Stimulated activated CD8-positive, alpha-beta memory T cell treated with anti-CD3 and anti-CD28 coated beads, Interleukin-7, amount 100 ng/mL, for 48 hours (primary cell): ENCODE measurements around the gene UBE3A.

ENCODE experiments used
- DNase-seq, 2 donors: peaks; one replicate each; pipeline ENCODE4 v3.0.0-alpha.2; 2020; ENCODE audit warnings: low read depth in 1 of 2; ENCODE audit errors: extremely low read depth in 1 of 2

UBE3A gene

GRCh38 chr15:25406846-25407245, 32.0 kb downstream of the UBE3A start:
- no peak for DNase-seq

DNA sequence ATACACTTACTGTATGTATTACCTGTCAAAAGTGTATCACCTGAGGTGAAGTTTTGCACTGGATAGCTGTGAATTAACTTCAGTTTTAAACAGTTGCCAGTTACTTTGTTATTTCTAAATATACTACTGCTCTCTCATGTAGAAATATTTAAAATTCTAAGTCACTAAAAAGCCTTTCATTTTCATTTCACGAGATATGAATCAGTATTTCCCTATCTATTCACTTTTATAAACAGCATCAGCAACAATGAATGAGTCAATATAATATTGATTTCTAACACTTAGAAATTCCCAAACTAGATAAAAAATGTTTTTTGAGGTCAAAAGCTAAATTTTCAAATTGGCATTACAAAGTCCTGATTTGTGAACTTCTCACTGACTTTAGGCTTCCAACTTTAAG, 32.6 kb downstream of the UBE3A start:
- DNase-seq = no peak

GRCh38 chr15:25403771-25404170, 35.1 kb downstream of the UBE3A start:
- DNase-seq = no peak

DNA sequence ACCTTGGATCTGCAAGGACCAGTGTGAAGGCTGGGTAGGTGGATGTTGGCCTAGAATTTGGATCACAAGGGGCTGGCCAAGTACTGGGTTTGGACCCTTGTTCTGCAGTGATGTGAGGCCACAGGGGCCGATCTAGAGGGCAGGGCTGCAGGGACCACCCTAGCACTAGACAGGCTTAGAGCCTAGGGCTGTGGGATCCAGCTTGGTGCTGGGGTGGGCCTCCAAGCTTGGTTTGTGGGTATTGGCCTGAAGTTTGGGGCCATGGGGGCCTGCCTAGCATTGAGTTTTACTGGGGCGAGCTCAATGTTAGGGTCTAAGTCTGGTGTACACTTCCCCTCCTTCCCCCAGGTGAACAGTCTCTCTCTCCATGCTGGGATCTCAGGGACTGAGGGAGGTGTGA, 36.5 kb downstream of the UBE3A start:
- no peak for DNase-seq

GRCh38 chr15:25401501-25401900, 37.3 kb downstream of the UBE3A start:
- DNase-seq = no peak

- DNase-seq = no peak
These were observed 41.7 kb downstream of the UBE3A start for GRCh38 chr15:25397100-25397499.

DNA sequence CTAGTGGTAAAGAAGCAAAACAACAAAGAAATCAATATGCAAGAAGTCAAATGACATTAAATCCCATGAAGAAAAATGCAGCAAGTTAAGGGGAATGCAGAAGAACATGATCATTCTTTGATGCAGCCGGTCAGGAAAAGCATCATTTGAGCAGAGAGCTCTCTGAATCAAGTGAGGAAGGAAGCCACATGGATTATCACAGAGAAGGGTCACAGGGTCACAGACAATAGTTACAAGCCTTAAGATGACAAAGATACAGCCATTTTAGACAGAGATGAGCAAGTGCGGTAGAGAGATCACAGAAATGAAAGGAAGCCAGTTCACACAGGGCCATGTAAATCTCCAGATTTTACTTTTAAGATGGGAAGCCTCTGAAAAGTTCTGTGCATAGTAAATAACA, 43.9 kb downstream of the UBE3A start:
- DNase-seq = no peak

DNA sequence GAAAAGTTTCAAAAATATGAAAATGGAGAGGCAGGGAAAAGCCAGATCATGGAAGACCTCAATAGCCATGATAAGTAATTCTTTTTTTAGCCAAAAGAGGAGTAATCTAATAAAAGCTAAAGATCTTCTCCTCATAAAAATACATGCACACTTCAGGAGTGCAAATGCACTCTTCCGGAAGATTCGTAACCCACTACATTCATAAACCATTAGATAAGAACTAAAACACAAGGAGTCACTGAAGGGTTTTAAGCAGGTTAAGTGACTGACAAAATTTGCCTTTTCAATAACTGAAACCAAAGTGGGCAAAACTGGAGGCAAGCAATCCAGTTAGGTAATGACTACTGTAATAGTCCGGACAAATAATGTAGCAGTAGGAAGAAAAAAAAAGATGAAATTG, 46.0 kb downstream of the UBE3A start:
- no peak for DNase-seq

DNA sequence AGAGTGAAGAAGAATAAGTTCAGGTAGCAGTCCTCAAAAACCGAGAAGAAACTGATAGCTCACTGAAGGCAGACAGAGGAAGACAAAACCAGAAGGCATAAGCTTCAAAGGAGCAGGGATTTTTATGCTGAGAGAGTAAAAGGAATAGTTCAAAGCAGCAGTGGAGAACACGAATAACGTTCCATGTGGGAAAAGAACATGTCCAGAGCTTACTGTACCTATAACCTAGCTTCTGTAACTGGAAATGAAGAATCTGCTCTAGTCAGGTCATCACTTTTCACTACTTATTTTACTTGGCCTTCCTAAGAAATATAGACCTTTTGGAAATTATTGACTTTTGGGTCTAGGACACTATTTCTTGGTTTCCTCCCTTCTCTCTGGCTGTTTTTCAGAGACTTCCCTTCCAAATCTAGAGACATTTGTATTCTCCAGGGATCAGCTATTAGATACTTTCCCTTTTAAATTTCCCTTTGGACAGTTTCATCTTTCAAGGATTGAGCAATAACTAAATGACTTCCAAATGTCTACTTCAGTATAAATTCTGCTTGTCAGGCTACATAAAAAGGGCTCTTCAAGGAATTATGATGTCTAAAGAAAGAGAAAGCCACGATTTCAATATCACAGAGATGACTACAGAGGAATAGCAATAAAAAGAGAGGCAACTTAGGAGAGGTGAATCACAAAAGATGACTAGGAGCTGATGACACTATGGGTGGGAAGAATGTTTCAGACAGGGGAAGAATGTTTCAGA, 46.7 kb downstream of the UBE3A start:
- no peak for DNase-seq

GRCh38 chr15:25385986-25386385, 52.8 kb downstream of the UBE3A start:
- DNase-seq = no peak

DNA sequence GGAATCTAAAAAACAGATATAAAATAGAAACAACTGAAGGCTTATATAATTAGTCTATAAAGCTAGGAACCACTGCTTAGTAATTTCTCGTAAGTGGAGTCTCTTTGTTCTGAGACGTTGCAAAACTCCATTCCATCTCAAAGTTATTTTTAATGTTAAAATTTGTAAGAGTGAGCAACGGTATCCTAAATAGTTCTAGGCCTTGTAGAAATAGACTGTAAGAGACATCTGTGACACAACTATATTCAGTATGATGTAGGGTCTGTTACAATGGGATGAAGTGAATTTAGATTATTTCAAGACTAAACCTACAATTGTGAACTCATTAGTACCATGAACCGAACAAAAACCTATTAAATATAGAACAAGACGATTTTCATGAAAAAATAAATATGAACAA, 57.2 kb downstream of the UBE3A start:
- DNase-seq = no peak

- DNase-seq = no peak
These were observed 60.3 kb downstream of the UBE3A start for GRCh38 chr15:25378501-25378901.

GRCh38 chr15:25375557-25375956, 63.3 kb downstream of the UBE3A start:
- DNase-seq = no peak

DNA sequence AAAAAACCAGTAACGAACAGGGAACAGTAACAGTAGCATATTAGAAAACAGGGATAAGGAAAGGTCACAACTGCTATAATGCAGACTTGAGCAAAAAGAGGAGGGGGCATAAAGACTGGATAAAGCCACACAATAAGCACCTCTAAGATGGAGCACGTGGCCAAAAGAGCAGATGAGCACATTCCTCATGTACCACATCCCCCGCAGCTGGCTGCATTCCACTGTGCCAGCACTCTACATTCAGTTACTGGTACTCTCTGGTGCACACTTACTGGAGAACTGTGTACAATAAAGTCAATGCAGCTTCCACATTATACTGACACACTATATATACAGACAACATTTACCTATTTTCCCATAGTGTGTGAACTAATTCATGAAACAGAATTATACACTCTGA, 64.7 kb downstream of the UBE3A start:
- DNase-seq = no peak

GRCh38 chr15:25372298-25372697, 66.5 kb downstream of the UBE3A start:
- DNase-seq = no peak

GRCh38 chr15:25368850-25369249, 70.0 kb downstream of the UBE3A start:
- DNase-seq = no peak

- DNase-seq = no peak
These were observed 72.8 kb downstream of the UBE3A start for GRCh38 chr15:25366058-25366457.

- no peak for DNase-seq
These were observed 76.3 kb downstream of the UBE3A start for GRCh38 chr15:25362545-25362944.

DNA sequence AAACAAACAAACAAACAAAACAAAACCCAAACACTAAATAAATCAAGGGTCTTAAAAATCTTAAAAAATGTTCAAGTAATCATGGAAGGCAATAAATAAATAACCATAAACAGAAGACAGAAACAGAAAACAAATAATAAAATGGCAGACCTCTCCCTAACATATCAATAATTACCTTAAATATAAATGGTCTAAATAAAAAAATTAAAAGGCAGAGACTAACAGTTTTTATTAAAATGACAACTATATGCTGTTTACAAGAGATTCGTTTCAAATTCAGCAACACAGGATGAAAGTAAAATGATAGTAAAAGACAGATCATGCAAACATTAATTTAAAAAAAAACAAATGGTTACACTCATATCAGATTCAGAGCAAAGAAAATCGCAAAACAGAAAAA, 91.1 kb downstream of the UBE3A start:
- no peak for DNase-seq

- no peak for DNase-seq
These were observed 92.5 kb downstream of the UBE3A start for GRCh38 chr15:25346371-25346770.

DNA sequence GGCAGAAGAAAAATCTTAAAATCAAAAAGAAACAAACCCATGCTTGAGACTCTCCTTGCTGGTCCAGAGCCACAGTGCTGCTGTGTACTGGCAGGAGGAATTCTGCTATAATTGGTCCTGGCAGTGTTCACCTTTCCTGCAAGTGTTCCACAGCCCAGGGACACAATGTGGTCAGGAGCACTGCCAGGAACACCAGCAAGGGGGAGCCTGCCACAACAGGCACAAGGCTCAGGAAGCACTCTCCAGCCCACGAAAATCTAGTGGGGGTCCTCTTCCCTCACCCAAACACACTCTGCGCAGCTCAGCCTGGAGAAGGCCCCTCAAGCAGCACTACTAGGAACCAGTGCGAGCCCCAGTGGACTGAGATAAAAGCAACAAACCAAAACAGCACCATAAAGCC, 92.9 kb downstream of the UBE3A start:
- no peak for DNase-seq

- DNase-seq = no peak
These were observed 96.2 kb downstream of the UBE3A start for GRCh38 chr15:25342629-25343028.

DNA sequence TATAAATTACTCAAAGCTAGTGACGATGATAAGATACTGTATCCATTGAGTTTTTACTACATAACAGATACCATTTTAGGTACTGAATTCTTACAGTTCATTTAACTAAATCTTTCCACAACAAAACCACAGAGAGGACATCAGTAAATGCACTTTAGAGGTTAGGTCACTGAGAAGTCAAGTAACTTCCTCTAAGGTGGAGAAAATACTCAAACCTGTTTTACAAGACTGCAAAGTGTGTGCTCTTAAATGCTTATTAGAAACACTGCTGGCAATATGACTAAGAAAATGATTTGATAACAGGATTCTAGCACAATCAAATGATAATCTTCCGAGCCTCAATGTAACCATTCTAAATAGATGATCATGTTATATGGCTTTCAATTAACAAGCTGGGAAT, 99.4 kb downstream of the UBE3A start:
- no peak for DNase-seq
